CD8-positive, alpha-beta memory T cell (primary cell): ENCODE measurements around the gene SYDE1. TPM values are rescaled to one million over a fixed set of nuclear protein-coding genes. Genes with fewer than 3 reads are reported as not detected.

Experiments used
- CTCF ChIA-PET: fragments of 350-600 bp; sonication (Branson Sonifier 250); formaldehyde crosslinking; loops from one replicate; lab custom pipeline; 2021; ENCODE audit warnings: antibody characterized with exemption; lab: Charles Lee
- POLR2A ChIA-PET: fragments of 350-600 bp; sonication (Branson Sonifier 250); formaldehyde crosslinking; loops from one replicate; lab custom pipeline; 2021; ENCODE audit warnings: antibody characterized with exemption; lab: Charles Lee
- DNase-seq, 5 donors: peaks; one replicate each; pipeline versions ENCODE4 v3.0.0 to v3.0.0-alpha.2; 2020 to 2022; ENCODE audit warnings: mixed read lengths in 1 of 5
- H3K27ac ChIP-seq: one replicate; pipeline ENCODE4 v1.7.0; 2013; ENCODE audit warnings: low read depth, mild to moderate bottlenecking, low read length, moderate library complexity
- H3K27me3 ChIP-seq: 2 replicates; pipeline ENCODE4 v1.7.0; 2013; ENCODE audit warnings: low read length, mild to moderate bottlenecking; ENCODE audit not compliant: insufficient read depth, poor library complexity, severe bottlenecking
- H3K36me3 ChIP-seq: 2 replicates; pipeline ENCODE4 v1.7.0; 2013; ENCODE audit warnings: mild to moderate bottlenecking, low read length, moderate library complexity; ENCODE audit not compliant: insufficient read depth
- H3K4me1 ChIP-seq: 2 replicates; pipeline ENCODE4 v1.7.0; 2013; ENCODE audit warnings: mild to moderate bottlenecking, low read length, moderate library complexity; ENCODE audit not compliant: insufficient read depth
- H3K4me3 ChIP-seq: 2 replicates; pipeline ENCODE4 v1.7.0; 2013; ENCODE audit warnings: mild to moderate bottlenecking, low read length
- H3K9me3 ChIP-seq: 2 replicates; pipeline ENCODE4 v1.7.0; 2013; ENCODE audit warnings: mild to moderate bottlenecking, low read length
- H3K27ac Mint-ChIP-seq, 8 donors: one replicate each; pipeline ENCODE4 v1.8.0; 2020 to 2021; ENCODE audit warnings: mixed read lengths in 8 of 8, mild to moderate bottlenecking in 6 of 8, inconsistent platforms in 3 of 8, moderate library complexity in 3 of 8
- H3K27me3 Mint-ChIP-seq, 2 donors: one replicate each; pipeline ENCODE4 v1.8.0; 2020 to 2021; ENCODE audit warnings: mixed read lengths in 2 of 2, mild to moderate bottlenecking in 1 of 2, moderate library complexity in 1 of 2
- H3K36me3 Mint-ChIP-seq, 3 donors: one replicate each; pipeline ENCODE4 v1.8.0; 2020 to 2021; ENCODE audit warnings: mixed read lengths in 3 of 3, inconsistent platforms in 1 of 3, mild to moderate bottlenecking in 1 of 3
- H3K4me1 Mint-ChIP-seq, 3 donors: one replicate each; pipeline ENCODE4 v1.8.0; 2020 to 2021; ENCODE audit warnings: mixed read lengths in 3 of 3, inconsistent platforms in 1 of 3, mild to moderate bottlenecking in 1 of 3
- H3K4me3 Mint-ChIP-seq, 7 donors: one replicate each; pipeline ENCODE4 v1.8.0; 2020 to 2021; ENCODE audit warnings: mixed read lengths in 7 of 7, mild to moderate bottlenecking in 6 of 7, moderate library complexity in 4 of 7, inconsistent platforms in 2 of 7
- H3K9me3 Mint-ChIP-seq, 5 donors: one replicate each; pipeline ENCODE4 v1.8.0; 2020 to 2022; ENCODE audit warnings: mixed read lengths in 5 of 5, mild to moderate bottlenecking in 3 of 5, moderate library complexity in 2 of 5, inconsistent platforms in 1 of 5
- polyA plus RNA-seq: library from polyadenylated mRNA; unstranded; fragments of 300-500 nt; fragmentation: Illumina TruSeq; gene quantifications from one replicate; pipeline ENCODE4 v1.2.3, GENCODE V29; 2021
- total RNA-seq, 2 experiments: library from RNA; stranded (reverse); gene quantifications; one replicate each; pipeline ENCODE4 v1.2.3, GENCODE V29; 2021

SYDE1 gene
- total and polyA plus RNA-seq, 3 experiments from 2014 or later = 0.06 to 0.44 (median 0.22) TPM

GRCh38 chr19:15155296-15155695 lies 48.1 kb downstream of the SYDE1 start:
- ChIA-PET POLR2A (no interaction called here), CTCF (interaction anchor here (1.9 kb wide), 1 partner anchor 54 kb away, joined by 6 read pairs; no protein-coding TSS in a partner anchor)
- no peaks in the 10 kb centered on the region for H3K9me3 ChIP-seq

GRCh38 chr19:15156391-15156790 lies 49.2 kb downstream of the SYDE1 start:
- no peak for DNase-seq
- no peak overlapping the region for H3K4me3 Mint-ChIP-seq
- no peaks in the 10 kb centered on the region for H3K4me1 Mint-ChIP-seq
- Histone ChIP-seq H3K4me1 (no peaks in the 10 kb centered on the region), H3K36me3 (no peaks in the 10 kb centered on the region), H3K9me3 (no peaks in the 10 kb centered on the region), H3K4me3 (no peak overlapping the region), H3K27me3 (no peaks in the 10 kb centered on the region), H3K27ac (no peak overlapping the region)
- ChIA-PET POLR2A (no interaction called here), CTCF (interaction anchor here (1.8 kb wide), 1 partner anchor 64 kb away, joined by 6 read pairs; no protein-coding TSS in a partner anchor)
- peaks cover 0 to 5% (median 2%) of the 10 kb centered on the region in 3 donors for H3K36me3 Mint-ChIP-seq
- H3K27ac Mint-ChIP-seq = no peak overlapping the region
- peaks cover 11 to 45% of the 10 kb centered on the region in 2 donors for H3K27me3 Mint-ChIP-seq
- H3K9me3 Mint-ChIP-seq = peaks cover 0 to 7% (median 2%) of the 10 kb centered on the region in 5 donors

More at GRCh38 chr19:15155296-15155695, 48.1 kb downstream of the SYDE1 start:
- H3K9me3 Mint-ChIP-seq = peaks cover 0 to 7% (median 2%) of the 10 kb centered on the region in 5 donors
- H3K36me3 Mint-ChIP-seq = peaks cover 0 to 5% (median 2%) of the 10 kb centered on the region in 3 donors
- no peak overlapping the region for H3K27ac Mint-ChIP-seq
- no peaks in the 10 kb centered on the region for H3K36me3 ChIP-seq
- no peaks in the 10 kb centered on the region for H3K4me1 ChIP-seq
- no peaks in the 10 kb centered on the region for H3K27me3 ChIP-seq
- H3K27ac ChIP-seq = no peak overlapping the region
- no peak overlapping the region for H3K4me3 ChIP-seq
- no peak overlapping the region for H3K4me3 Mint-ChIP-seq
- no peak for DNase-seq
- H3K27me3 Mint-ChIP-seq = peaks cover 13 to 47% of the 10 kb centered on the region in 2 donors
- no peaks in the 10 kb centered on the region for H3K4me1 Mint-ChIP-seq

- Mint-ChIP-seq H3K27ac (no peak overlapping the region), H3K4me3 (no peak overlapping the region), H3K9me3 (peaks cover 0 to 5% (median 2%) of the 10 kb centered on the region in 5 donors), H3K36me3 (peaks cover 0 to 2% (median 0%) of the 10 kb centered on the region in 3 donors), H3K4me1 (no peaks in the 10 kb centered on the region), H3K27me3 (peaks cover 6 to 26% of the 10 kb centered on the region in 2 donors)
- no peaks in the 10 kb centered on the region for H3K36me3 ChIP-seq
- H3K4me1 ChIP-seq = no peaks in the 10 kb centered on the region
- POLR2A ChIA-PET = no interaction called here
- H3K9me3 ChIP-seq = no peaks in the 10 kb centered on the region
- DNase-seq = no peak
- CTCF ChIA-PET = interaction anchor here (1.0 kb wide), 1 partner anchor 67 kb away, joined by 3 read pairs; no protein-coding TSS in a partner anchor
- H3K27me3 ChIP-seq = no peaks in the 10 kb centered on the region
- no peak overlapping the region for H3K4me3 ChIP-seq
- no peak overlapping the region for H3K27ac ChIP-seq
Observed at GRCh38 chr19:15159251-15159650, 52.0 kb downstream of the SYDE1 start.

GRCh38 chr19:15161028-15161984 lies 54.1 kb downstream of the SYDE1 start:
- ChIA-PET POLR2A (no interaction called here), CTCF (no interaction called here)
- no peaks in the 10 kb centered on the region for H3K36me3 ChIP-seq

More at GRCh38 chr19:15161028-15161984, 54.1 kb downstream of the SYDE1 start:
- Histone ChIP-seq H3K27me3 (no peaks in the 10 kb centered on the region), H3K27ac (no peak overlapping the region), H3K4me3 (no peak overlapping the region), H3K9me3 (peaks cover 6% of the 10 kb centered on the region), H3K4me1 (no peaks in the 10 kb centered on the region)
- H3K27ac Mint-ChIP-seq = no peak overlapping the region
- H3K36me3 Mint-ChIP-seq = no peaks in the 10 kb centered on the region
- no peak overlapping the region for H3K4me3 Mint-ChIP-seq
- DNase-seq = no peak
- peaks cover 4 to 14% of the 10 kb centered on the region in 2 donors for H3K27me3 Mint-ChIP-seq
- H3K4me1 Mint-ChIP-seq = no peaks in the 10 kb centered on the region
- peaks cover 0 to 19% (median 13%) of the 10 kb centered on the region in 5 donors for H3K9me3 Mint-ChIP-seq

Other genes starting within 250 kb of the SYDE1 start
- gene OR7A17, start 221.3 kb upstream of the SYDE1 start, total RNA-seq = not detected
- not detected for gene OR7A17, start 221.3 kb upstream of the SYDE1 start, polyA plus RNA-seq
- not detected for gene OR7C2, start 165.9 kb upstream of the SYDE1 start, total RNA-seq
- gene OR7C2, start 165.9 kb upstream of the SYDE1 start, polyA plus RNA-seq = not detected
- not detected for gene SLC1A6, start 127.5 kb upstream of the SYDE1 start, total RNA-seq
- gene SLC1A6, start 127.5 kb upstream of the SYDE1 start, polyA plus RNA-seq = not detected
- gene CASP14, start 57.9 kb upstream of the SYDE1 start, total RNA-seq = not detected
- gene CASP14, start 57.9 kb upstream of the SYDE1 start, polyA plus RNA-seq = not detected
- not detected for gene OR1I1, start 25.2 kb upstream of the SYDE1 start, total RNA-seq
- not detected for gene OR1I1, start 25.2 kb upstream of the SYDE1 start, polyA plus RNA-seq
- gene NOTCH3, start 93.6 kb downstream of the SYDE1 start, total RNA-seq = under 1 TPM in 1 of 2 experiments, not detected in 1; 0.04 TPM
- not detected for gene NOTCH3, start 93.6 kb downstream of the SYDE1 start, polyA plus RNA-seq
- gene EPHX3, start 125.0 kb downstream of the SYDE1 start, total RNA-seq = not detected
- not detected for gene EPHX3, start 125.0 kb downstream of the SYDE1 start, polyA plus RNA-seq
- gene BRD4, start 225.1 kb downstream of the SYDE1 start, total RNA-seq = 100 to 1,000 TPM; 101 to 109 TPM
- 35.3 TPM for gene BRD4, start 225.1 kb downstream of the SYDE1 start, polyA plus RNA-seq